SHP77 treated with DMSO at 0.1 percent for 48 hours (cell line): Measurements from ENCODE around the gene CNDP2.

ENCODE experiments used
- DNase-seq: peaks from one replicate; lab custom pipeline; 2025; lab: John Stamatoyannopoulos, UW

CNDP2 gene

GRCh38 chr18:74495581-74496507 is at the start of gene CNDP2:
CNDP2 (plus strand) TSS chr18:74496363; CDS start chr18:74499974, 3,611 bp downstream.
- DNase-seq: peak; percentile 91

GRCh38 chr18:74446631-74447403 is 49.3 kb upstream of the CNDP2 start:
- no peak for DNase-seq

GRCh38 chr18:74447404-74448152 is 48.6 kb upstream of the CNDP2 start:
- no peak for DNase-seq

GRCh38 chr18:74450626-74451025 is 45.5 kb upstream of the CNDP2 start:
- no peak for DNase-seq

- DNase-seq: no peak
Measured at GRCh38 chr18:74451148-74451547, 45.0 kb upstream of the CNDP2 start.

- no peak for DNase-seq
Measured at GRCh38 chr18:74453016-74453566, 43.1 kb upstream of the CNDP2 start.

GRCh38 chr18:74453642-74454198 is 42.4 kb upstream of the CNDP2 start:
- DNase-seq: no peak

GRCh38 chr18:74454279-74454751 is 41.8 kb upstream of the CNDP2 start:
- no peak for DNase-seq

- no peak for DNase-seq
Measured at GRCh38 chr18:74455386-74455785, 40.8 kb upstream of the CNDP2 start.

- DNase-seq: no peak
Measured at GRCh38 chr18:74456017-74456348, 40.2 kb upstream of the CNDP2 start.

GRCh38 chr18:74456349-74457042 is 39.7 kb upstream of the CNDP2 start:
- no peak for DNase-seq

GRCh38 chr18:74457043-74457724 is 39.0 kb upstream of the CNDP2 start, which contains the start of gene DIPK1C:
DIPK1C (minus strand) TSS chr18:74457308; CDS start chr18:74457259, 49 bp downstream.
- DNase-seq: no peak

GRCh38 chr18:74457725-74458421 is 38.3 kb upstream of the CNDP2 start:
- DNase-seq: no peak

GRCh38 chr18:74459889-74460288 is 36.3 kb upstream of the CNDP2 start:
- no peak for DNase-seq

- no peak for DNase-seq
Measured at GRCh38 chr18:74460825-74461224, 35.3 kb upstream of the CNDP2 start.

- no peak for DNase-seq
Measured at GRCh38 chr18:74463254-74463653, 32.9 kb upstream of the CNDP2 start.

GRCh38 chr18:74463983-74464382 is 32.2 kb upstream of the CNDP2 start:
- DNase-seq: no peak

- no peak for DNase-seq
Measured at GRCh38 chr18:74465775-74466174, 30.4 kb upstream of the CNDP2 start.

- DNase-seq: no peak
Measured at GRCh38 chr18:74468547-74469061, 27.6 kb upstream of the CNDP2 start.
